GM12892 (cell line): ENCODE measurements around the gene HIVEP2.

Source experiments
- POLR2A ChIP-seq: IDR thresholded peaks from 2 replicates; pipeline ENCODE4 v1.6.1; 2011; ENCODE audit warnings: low read depth, low read length, control low read depth
- POLR2AphosphoS5 ChIP-seq: IDR thresholded peaks from 2 replicates; pipeline ENCODE4 v1.6.1; 2011; ENCODE audit warnings: low read depth, low read length, control low read depth

DNA sequence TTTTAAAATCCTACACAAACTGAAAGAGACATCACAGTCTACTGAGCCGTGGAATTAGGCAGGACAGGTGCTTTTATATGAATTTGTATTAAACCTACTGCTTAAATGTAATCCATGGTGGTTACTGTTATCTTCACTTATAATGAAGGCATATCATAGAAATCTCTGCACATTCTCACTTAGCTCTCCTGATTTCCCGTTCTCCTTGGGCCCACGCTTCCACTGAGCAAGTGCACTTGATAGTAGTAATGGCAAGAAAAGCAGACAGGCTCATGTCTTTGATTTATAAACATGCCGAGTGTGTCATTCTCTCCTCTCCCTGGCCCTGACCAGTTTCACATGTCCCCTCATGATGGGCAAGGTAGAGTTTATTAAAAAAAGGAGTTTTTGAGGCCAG lies 186.3 kb downstream of the HIVEP2 start:
- no peak for TF ChIP-seq POLR2AphosphoS5
- TF ChIP-seq POLR2A, result no peak
